PC-9 (cell line): ENCODE measurements around the gene ERCC2. TPM values are rescaled to one million over a fixed set of nuclear protein-coding genes. Genes with fewer than 3 reads are reported as not detected.

Experiments used
- BruUV-seq: library from RNA; stranded (reverse); fragments of 400-500 nt; replicated peaks from 2 replicates; lab custom pipeline; 2021; lab: Mats Ljungman, UMichigan
- CTCF ChIA-PET: fragments of 300-600 bp; sonication (Branson Sonifier 250); formaldehyde crosslinking; loops from one replicate; lab custom pipeline; 2022; ENCODE audit warnings: antibody characterized with exemption; lab: Charles Lee
- POLR2A ChIA-PET: fragments of 300-600 bp; sonication (Branson Sonifier 250); formaldehyde crosslinking; loops from one replicate; lab custom pipeline; 2022; ENCODE audit warnings: antibody characterized with exemption; ENCODE audit not compliant: unreplicated experiment; lab: Charles Lee
- DNase-seq, 2 experiments: peaks; one replicate each; pipeline versions ENCODE4 v3.0.0 to v3.0.0-alpha.2; 2015 to 2022; ENCODE audit warnings: mixed read lengths in 1 of 2
- H2AFZ ChIP-seq: fragments of 200-600 bp; sonication (generic); 2 replicates; pipeline ENCODE4 v1.8.1; 2017; ENCODE audit warnings: antibody characterized with exemption
- H3F3A ChIP-seq: fragments of 200-600 bp; sonication (generic); 2 replicates; pipeline ENCODE4 v1.8.1; 2017; ENCODE audit warnings: antibody characterized with exemption, mild to moderate bottlenecking, low read depth; ENCODE audit not compliant: insufficient read depth
- H3K27ac ChIP-seq: fragments of 200-600 bp; sonication (generic); 2 replicates; pipeline ENCODE4 v1.6.1; 2016; ENCODE audit warnings: mixed run types
- H3K27me3 ChIP-seq: fragments of 200-600 bp; sonication (generic); 2 replicates; pipeline ENCODE4 v1.6.1; 2016; ENCODE audit warnings: low read depth, mixed run types; ENCODE audit not compliant: insufficient read depth
- H3K36me3 ChIP-seq: fragments of 200-600 bp; sonication (generic); 2 replicates; pipeline ENCODE4 v1.6.1; 2016; ENCODE audit warnings: low read depth, mixed run types
- H3K4me1 ChIP-seq: fragments of 200-600 bp; sonication (generic); replicated peaks from 2 replicates; pipeline ENCODE4 v1.6.1; 2016; ENCODE audit warnings: mixed run types; ENCODE audit not compliant: insufficient read depth
- H3K4me2 ChIP-seq: fragments of 200-600 bp; sonication (generic); 2 replicates; pipeline ENCODE4 v1.6.1; 2017; ENCODE audit warnings: mixed run types
- H3K4me3 ChIP-seq: fragments of 200-600 bp; sonication (generic); 2 replicates; pipeline ENCODE4 v1.6.1; 2016; ENCODE audit warnings: mixed run types
- H3K79me2 ChIP-seq: fragments of 200-600 bp; sonication (generic); 2 replicates; pipeline ENCODE4 v1.6.1; 2017; ENCODE audit warnings: low read depth, mixed run types
- H3K9me2 ChIP-seq: fragments of 200-600 bp; sonication (generic); 2 replicates; pipeline ENCODE4 v1.8.1; 2017; ENCODE audit warnings: mild to moderate bottlenecking; ENCODE audit not compliant: insufficient read depth
- H3K9me3 ChIP-seq: fragments of 200-600 bp; sonication (generic); 2 replicates; pipeline ENCODE4 v1.8.1; 2016; ENCODE audit warnings: low read depth; ENCODE audit not compliant: insufficient read depth
- H4K20me1 ChIP-seq: fragments of 200-600 bp; sonication (generic); 2 replicates; pipeline ENCODE4 v1.8.1; 2017; ENCODE audit not compliant: insufficient read depth
- CTCF ChIP-seq: fragments of 200-600 bp; sonication (generic); conservative IDR thresholded peaks from 2 replicates; pipeline ENCODE4 v1.6.1; 2017; ENCODE audit warnings: mixed run types, antibody characterized with exemption, mild to moderate bottlenecking, moderate library complexity
- EZH2 ChIP-seq: fragments of 200-600 bp; sonication (generic); IDR thresholded peaks from 2 replicates; pipeline ENCODE4 v1.8.0; 2017; ENCODE audit warnings: antibody characterized with exemption, low read depth
- intact Hi-C: fragments of 100-400 bp; cut with micrococcal nuclease; formaldehyde crosslinking; loops from one replicate; pipeline ENCODE4 v1.10.0; 2022; ENCODE audit not compliant: unreplicated experiment
- total RNA-seq: library from RNA; stranded (reverse); gene quantifications from 2 replicates; pipeline ENCODE4 v1.2.3, GENCODE V29; 2021

The ERCC2 gene
- total RNA-seq, 1 experiment from 2014 or later = 33.1 TPM

GRCh38 chr19:45340899-45341453, 29.4 kb downstream of the ERCC2 start:
- Histone ChIP-seq H3K27ac (no peak overlapping the region), H3K36me3 (no peaks in the 10 kb centered on the region), H3K79me2 (no peaks in the 10 kb centered on the region), H3K4me3 (peak overlapping the region; percentile 56), H3K4me1 (peaks cover 4% of the 10 kb centered on the region), H3K9me2 (no peaks in the 10 kb centered on the region), H3K27me3 (no peaks in the 10 kb centered on the region), H2AFZ (peak overlapping the region; percentile 75), H3K9me3 (no peaks in the 10 kb centered on the region; the same call in 1 of the 2 replicates), H4K20me1 (no peaks in the 10 kb centered on the region), H3K4me2 (peak overlapping the region; percentile 78), H3F3A (peaks cover 28% of the 10 kb centered on the region)
- peak in 1 of 2 experiments; percentile 34 for DNase-seq
- no TSS peak for BruUV-seq
- CTCF ChIA-PET = no interaction called here
- POLR2A ChIA-PET = no interaction called here
- TF ChIP-seq EZH2 = no peak
- no peak for TF ChIP-seq CTCF
- intact Hi-C loops = no loop called here

GRCh38 chr19:45340232-45340898, 30.0 kb downstream of the ERCC2 start, which contains the start of gene KLC3:
KLC3 (plus strand) TSS chr19:45340750; CDS start chr19:45345542, 4,792 bp downstream.
- CTCF ChIA-PET = no interaction called here

GRCh38 chr19:45339629-45340028, 30.7 kb downstream of the ERCC2 start:
- BruUV-seq = no TSS peak
- intact Hi-C loops = loop anchor here (5.0 kb wide), 3 partner anchors 92 to 262 kb away; partner anchors contain the start of genes EXOC3L2, GEMIN7 and ZNF296
- H3K9me3 ChIP-seq = no peaks in the 10 kb centered on the region; the same call in 1 of the 2 replicates
- H4K20me1 ChIP-seq = no peaks in the 10 kb centered on the region
- peaks cover 39% of the 10 kb centered on the region for H3F3A ChIP-seq
- no peak for DNase-seq
- TF ChIP-seq EZH2 (no peak), CTCF (no peak)
- CTCF ChIA-PET = interaction anchor here (0.6 to 0.7 kb wide), 2 partner anchors 114 to 276 kb away, joined by 3 to 7 read pairs; no protein-coding TSS in a partner anchor
- H2AFZ ChIP-seq = no peak overlapping the region
- H3K36me3 ChIP-seq = no peaks in the 10 kb centered on the region
- H3K4me3 ChIP-seq = no peak overlapping the region
- H3K9me2 ChIP-seq = no peaks in the 10 kb centered on the region
- peaks cover 9% of the 10 kb centered on the region for H3K4me1 ChIP-seq
- no peak overlapping the region for H3K27ac ChIP-seq
- H3K79me2 ChIP-seq = no peaks in the 10 kb centered on the region
- POLR2A ChIA-PET = no interaction called here
- no peaks in the 10 kb centered on the region for H3K27me3 ChIP-seq
- no peak overlapping the region for H3K4me2 ChIP-seq

More at GRCh38 chr19:45340232-45340898, 30.0 kb downstream of the ERCC2 start, which contains the start of gene KLC3:
- peak; percentile 50 to 85 for DNase-seq
- H3K79me2 ChIP-seq = no peaks in the 10 kb centered on the region
- intact Hi-C loops = no loop called here
- no peaks in the 10 kb centered on the region for H3K27me3 ChIP-seq
- no TSS peak for BruUV-seq
- peak within 1 kb of the TSS; percentile 78 for H3K4me2 ChIP-seq
- H3K4me3 ChIP-seq = peak within 1 kb of the TSS; percentile 56
- no peaks in the 10 kb centered on the region for H4K20me1 ChIP-seq
- POLR2A ChIA-PET = interaction anchor here (0.7 kb wide), 1 partner anchor 800 kb away, joined by 7 read pairs; no protein-coding TSS in a partner anchor
- H3K9me2 ChIP-seq = no peaks in the 10 kb centered on the region
- H3F3A ChIP-seq = peaks cover 34% of the 10 kb centered on the region
- H3K36me3 ChIP-seq = no peaks in the 10 kb centered on the region
- H3K4me1 ChIP-seq = peaks cover 8% of the 10 kb centered on the region
- H3K9me3 ChIP-seq = no peaks in the 10 kb centered on the region; the same call in 1 of the 2 replicates
- no peak within 1 kb of the TSS for H3K27ac ChIP-seq
- TF ChIP-seq EZH2 (no peak), CTCF (no peak)
- peak within 1 kb of the TSS; percentile 75 for H2AFZ ChIP-seq
